ENCODE results near the gene AGAP5.

The AGAP5 gene

GRCh38 chr10:73653195-73653594, 44.7 kb downstream of the AGAP5 start:
- no peak for DNase-seq (ENCODE audit: low read depth)
- TF ChIP-seq CTCF (IDR thresholded peaks at IDR 0.05; ENCODE audit: insufficient read depth, low read depth, low read length, missing control alignments) = no peak

DNA sequence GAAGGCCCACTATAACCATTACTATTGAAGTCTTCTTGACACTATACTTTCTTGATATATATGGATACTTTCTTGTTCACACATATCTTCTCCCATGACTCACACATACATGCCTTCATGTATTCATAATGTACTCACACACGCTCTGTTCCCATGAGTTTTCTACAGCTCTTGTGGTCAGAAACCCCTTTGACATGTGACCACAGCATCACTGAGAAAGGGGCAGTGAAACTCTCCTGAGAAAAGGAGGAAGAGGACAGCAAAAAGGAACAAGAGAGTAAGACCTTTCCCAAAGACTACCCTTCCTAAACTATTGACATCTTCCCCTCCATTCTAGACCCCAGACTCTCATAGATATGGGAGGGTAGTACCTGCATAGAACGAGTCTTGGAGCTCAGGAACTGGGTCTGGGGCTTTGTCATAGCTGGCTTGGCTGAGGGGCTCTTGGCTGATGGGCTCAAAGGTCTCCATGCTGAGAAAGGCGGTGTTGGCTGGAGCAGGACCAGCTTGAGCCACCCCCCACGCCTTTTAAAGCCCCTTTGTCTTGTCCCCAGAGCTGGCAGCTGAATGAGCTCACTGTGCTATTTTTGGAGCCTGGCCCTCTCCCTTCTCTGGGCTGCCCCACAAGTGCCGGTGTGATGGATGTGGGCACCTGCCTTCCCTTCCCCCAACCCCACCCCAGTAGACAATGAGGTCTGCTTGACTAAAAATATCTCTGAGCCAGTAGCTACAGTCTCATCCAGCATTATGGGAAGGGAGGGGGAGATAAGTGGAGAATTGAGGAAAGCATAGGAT, 47.2 kb downstream of the AGAP5 start:
- TF ChIP-seq CTCF (IDR thresholded peaks at IDR 0.05; ENCODE audit: insufficient read depth, low read depth, low read length, missing control alignments) = no peak
- DNase-seq (ENCODE audit: low read depth) = peak; percentile 76
- no peak overlapping the region for H3K4me3 ChIP-seq (ENCODE audit: low read length)

More at GRCh38 chr10:73653195-73653594, 44.7 kb downstream of the AGAP5 start:
- H3K4me3 ChIP-seq (ENCODE audit: low read length) = no peak overlapping the region

GRCh38 chr10:73649876-73650536, 47.9 kb downstream of the AGAP5 start:
- TF ChIP-seq CTCF (IDR thresholded peaks at IDR 0.05; ENCODE audit: insufficient read depth, low read depth, low read length, missing control alignments) = no peak
- no peak overlapping the region for H3K4me3 ChIP-seq (ENCODE audit: low read length)
- DNase-seq (ENCODE audit: low read depth) = no peak

GRCh38 chr10:73648975-73649829, 48.7 kb downstream of the AGAP5 start:
- peak; percentile 55 for DNase-seq (ENCODE audit: low read depth)
- TF ChIP-seq CTCF (IDR thresholded peaks at IDR 0.05; ENCODE audit: insufficient read depth, low read depth, low read length, missing control alignments) = no peak
- no peak overlapping the region for H3K4me3 ChIP-seq (ENCODE audit: low read length)

DNA sequence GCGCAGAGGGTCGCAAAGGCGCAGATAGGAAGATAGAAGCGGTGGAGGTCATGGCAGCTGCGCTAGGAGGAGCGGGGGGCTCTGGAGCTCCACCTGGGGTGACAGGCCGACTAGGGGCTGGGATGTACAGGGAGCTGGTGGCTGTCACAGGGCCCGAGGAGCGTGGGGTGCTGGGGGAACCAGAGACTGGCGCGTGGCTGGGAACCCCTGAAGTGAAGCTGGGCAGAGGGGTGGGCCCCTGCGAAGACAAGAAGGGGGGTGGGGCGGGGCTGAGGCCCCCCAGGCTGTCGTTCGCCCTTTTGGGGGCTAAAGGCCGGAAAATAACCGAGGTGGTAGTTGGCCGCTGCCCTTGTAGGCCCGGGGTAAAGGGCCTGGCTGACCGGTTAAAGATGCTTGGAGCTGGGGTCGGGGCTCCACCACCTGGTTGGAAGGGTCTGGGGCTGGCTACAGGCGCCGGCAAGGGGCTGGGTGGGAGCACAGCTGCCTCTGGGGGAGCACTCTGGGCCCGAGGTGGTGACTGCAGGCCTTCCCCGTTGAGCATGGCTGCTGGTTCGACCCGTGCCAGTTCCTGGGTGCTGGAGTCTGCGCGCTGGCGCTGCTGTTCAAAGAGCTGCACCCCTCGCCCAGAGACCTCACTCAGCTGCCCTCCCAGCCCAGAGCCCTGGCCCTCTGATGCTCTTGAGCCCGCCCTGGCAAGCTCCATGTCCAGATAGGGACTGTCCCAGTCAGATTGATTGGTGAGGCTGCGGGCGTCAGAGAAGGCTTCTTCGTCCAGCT, 49.8 kb downstream of the AGAP5 start:
- peak overlapping the region; percentile 57 for H3K4me3 ChIP-seq (ENCODE audit: low read length)
- DNase-seq (ENCODE audit: low read depth) = no peak
- no peak for TF ChIP-seq CTCF (IDR thresholded peaks at IDR 0.05; ENCODE audit: insufficient read depth, low read depth, low read length, missing control alignments)

- H3K4me3 ChIP-seq (ENCODE audit: low read length) = peak overlapping the region; percentile 57
- peak; percentile 26 for DNase-seq (ENCODE audit: low read depth)
- no peak for TF ChIP-seq CTCF (IDR thresholded peaks at IDR 0.05; ENCODE audit: insufficient read depth, low read depth, low read length, missing control alignments)
Measured at GRCh38 chr10:73647211-73647874, 50.6 kb downstream of the AGAP5 start.
